NCI-H510A (cell line): ENCODE results near the gene ADAM30.
"Not testable (repeated sequence)": the region's sequence is repeated elsewhere in the genome, so short reads cannot be mapped to it uniquely, and the experiment has no call there.

Experiments used
- DNase-seq: peaks from one replicate; lab custom pipeline; 2025; lab: John Stamatoyannopoulos, UW

The ADAM30 gene

GRCh38 chr1:119873135-119874015, 22.9 kb downstream of the ADAM30 start:
- no peak for DNase-seq

GRCh38 chr1:119871881-119872280, 24.4 kb downstream of the ADAM30 start:
- DNase-seq: no peak

- DNase-seq: peak; percentile 27
Measured at GRCh38 chr1:119870917-119871596, 25.3 kb downstream of the ADAM30 start.

- no peak for DNase-seq
Measured at GRCh38 chr1:119869995-119870394, 26.3 kb downstream of the ADAM30 start.

GRCh38 chr1:119868176-119868575, 28.1 kb downstream of the ADAM30 start:
- no peak for DNase-seq

GRCh38 chr1:119866451-119866850, 29.9 kb downstream of the ADAM30 start:
- no peak for DNase-seq

- DNase-seq: no peak
Measured at GRCh38 chr1:119865627-119866026, 30.7 kb downstream of the ADAM30 start.

- no peak for DNase-seq
Measured at GRCh38 chr1:119862276-119862675, 34.0 kb downstream of the ADAM30 start.

- no peak for DNase-seq
Measured at GRCh38 chr1:119861547-119861946, 34.8 kb downstream of the ADAM30 start.

GRCh38 chr1:119859647-119860046, 36.7 kb downstream of the ADAM30 start:
- DNase-seq: no peak

- DNase-seq: not testable (repeated sequence)
Measured at GRCh38 chr1:119858556-119859214, 37.6 kb downstream of the ADAM30 start.

GRCh38 chr1:119858126-119858525, 38.2 kb downstream of the ADAM30 start:
- no peak for DNase-seq

GRCh38 chr1:119853155-119853554, 43.2 kb downstream of the ADAM30 start:
- DNase-seq: no peak

GRCh38 chr1:119844206-119844605, 52.1 kb downstream of the ADAM30 start:
- DNase-seq: not testable (repeated sequence)
